Tibial artery (tissue), 4 donors: ENCODE measurements around the gene TNC.

Source experiments
- DNase-seq, 2 donors: peaks; one replicate each; pipeline ENCODE4 v3.0.0-alpha.2; 2019
- H3K27ac ChIP-seq, 2 donors: fragments of 200-600 bp; sonication (generic) in 1 of 2; 1 replicate in 1 of 2; 2 replicates in 1 of 2; pipeline ENCODE4 v1.5.1; 2018 to 2019; ENCODE audit warnings: mild to moderate bottlenecking in 1 of 2
- H3K27me3 ChIP-seq, 2 donors: fragments of 200-600 bp; sonication (generic) in 1 of 2; one replicate each; pipeline versions ENCODE4 v1.5.1 to v1.6.0; 2016 to 2019
- H3K36me3 ChIP-seq, 3 donors: fragments of 200-600 bp; sonication (generic) in 2 of 3; one replicate each; pipeline ENCODE4 v1.5.1; 2016 to 2019; ENCODE audit warnings: mild to moderate bottlenecking in 2 of 3
- H3K4me1 ChIP-seq, 4 donors: fragments of 200-600 bp; sonication (generic) in 2 of 4; 1 replicate in 3 of 4; 2 replicates in 1 of 4; pipeline ENCODE4 v1.5.1; 2016 to 2019
- H3K4me3 ChIP-seq, 2 donors: fragments of 200-600 bp; sonication (generic) in 1 of 2; 1 replicate in 1 of 2; 2 replicates in 1 of 2; pipeline ENCODE4 v1.5.1; 2018 to 2019; ENCODE audit warnings: mild to moderate bottlenecking in 2 of 2
- H3K9me3 ChIP-seq, 3 donors: fragments of 200-600 bp; sonication (generic) in 1 of 3; one replicate each; pipeline ENCODE4 v1.5.1; 2016 to 2019
- CTCF ChIP-seq, 2 experiments: fragments of 200-600 bp in 1 of 2; fragments of 450-650 bp in 1 of 2; IDR thresholded peaks; one replicate each; pipeline ENCODE4 v1.5.1; 2017 to 2019; ENCODE audit warnings: antibody characterized with exemption in 2 of 2, mild to moderate bottlenecking in 1 of 2, moderate library complexity in 1 of 2
- intact Hi-C: fragments of 100-400 bp; cut with DNase I; formaldehyde crosslinking; loops from one replicate; pipeline ENCODE4 v1.15.0; 2023; ENCODE audit warnings: low total_unique reads

TNC gene

DNA sequence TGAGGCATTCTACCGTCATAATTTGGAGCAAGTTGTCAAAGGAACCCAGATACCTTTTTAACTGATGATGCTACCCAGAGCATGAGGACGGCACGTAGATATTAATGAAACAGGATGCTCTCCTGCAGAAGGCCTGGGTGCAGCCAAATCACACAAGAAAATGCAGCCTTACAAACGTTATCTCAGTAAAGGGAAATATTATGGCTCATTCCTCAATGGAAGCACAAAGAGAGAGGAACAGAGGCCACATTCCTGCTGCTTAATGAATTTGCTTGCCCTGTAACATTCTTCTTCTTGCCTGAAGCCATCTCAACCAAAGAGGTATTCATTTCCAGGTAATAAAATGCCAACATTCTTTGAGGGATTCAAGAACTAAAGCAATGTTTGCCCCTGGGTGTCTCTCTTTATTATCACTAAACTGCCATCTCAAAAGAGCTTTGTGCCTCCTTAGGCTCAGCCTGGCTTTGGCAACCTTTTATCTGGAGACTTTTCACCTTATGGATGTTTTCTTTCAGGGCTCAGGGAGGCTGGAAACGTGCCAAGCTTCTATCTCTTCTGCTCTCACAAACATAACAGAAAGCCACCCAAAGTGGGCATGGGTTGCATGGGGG, 92.9 kb downstream of the TNC start:
- Histone ChIP-seq H3K27me3 (no peaks in the 10 kb centered on the region), H3K4me3 (no peak overlapping the region), H3K9me3 (no peaks in the 10 kb centered on the region), H3K27ac (no peak overlapping the region), H3K4me1 (no peaks in the 10 kb centered on the region), H3K36me3 (peaks cover 73 to 84% (median 74%) of the 10 kb centered on the region in 3 donors)
- intact Hi-C loops: no loop called here
- DNase-seq: no peak
- no peak for TF ChIP-seq CTCF (IDR thresholded peaks at IDR 0.05)

DNA sequence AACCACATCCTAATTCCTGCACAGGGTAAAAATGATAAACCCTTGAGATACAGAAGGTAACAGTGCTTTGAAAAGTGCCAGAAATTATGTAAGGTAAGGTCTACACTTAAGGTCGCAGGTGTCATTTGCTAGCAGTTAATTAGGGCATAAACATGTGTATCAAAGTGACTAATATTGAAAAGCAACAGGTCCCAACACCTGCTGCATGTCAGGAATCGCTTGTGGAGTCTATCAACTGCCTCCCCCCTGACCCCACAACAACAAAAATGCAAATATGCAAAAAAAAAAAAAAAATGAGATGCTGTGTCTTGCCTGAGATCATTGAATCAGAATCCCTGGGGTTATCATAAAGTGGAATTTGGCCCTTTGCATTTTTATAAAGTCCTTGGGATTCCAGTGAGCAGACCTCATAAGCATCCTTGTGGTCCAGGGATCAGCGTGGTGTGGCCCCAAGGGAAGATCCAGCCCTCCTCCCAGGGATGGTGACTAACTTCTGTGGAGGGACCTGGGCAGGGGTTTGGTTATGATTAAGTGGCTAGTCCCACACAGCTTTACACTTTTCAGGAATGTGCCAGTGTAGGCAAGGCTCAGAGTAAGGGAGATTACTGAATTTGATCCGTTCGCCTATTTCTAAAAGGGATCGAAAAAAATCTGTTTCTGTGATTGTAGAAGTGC, 95.1 kb downstream of the TNC start:
- Histone ChIP-seq H3K27ac (peak overlapping the region in 1 of 2 donors; percentile 12), H3K36me3 (peaks cover 62 to 65% (median 63%) of the 10 kb centered on the region in 3 donors), H3K27me3 (no peaks in the 10 kb centered on the region), H3K4me1 (peaks cover 0 to 12% (median 0%) of the 10 kb centered on the region in 4 donors), H3K4me3 (no peak overlapping the region), H3K9me3 (no peaks in the 10 kb centered on the region)
- no peak for DNase-seq
- intact Hi-C loops: no loop called here
- no peak for TF ChIP-seq CTCF (IDR thresholded peaks at IDR 0.05)

DNA sequence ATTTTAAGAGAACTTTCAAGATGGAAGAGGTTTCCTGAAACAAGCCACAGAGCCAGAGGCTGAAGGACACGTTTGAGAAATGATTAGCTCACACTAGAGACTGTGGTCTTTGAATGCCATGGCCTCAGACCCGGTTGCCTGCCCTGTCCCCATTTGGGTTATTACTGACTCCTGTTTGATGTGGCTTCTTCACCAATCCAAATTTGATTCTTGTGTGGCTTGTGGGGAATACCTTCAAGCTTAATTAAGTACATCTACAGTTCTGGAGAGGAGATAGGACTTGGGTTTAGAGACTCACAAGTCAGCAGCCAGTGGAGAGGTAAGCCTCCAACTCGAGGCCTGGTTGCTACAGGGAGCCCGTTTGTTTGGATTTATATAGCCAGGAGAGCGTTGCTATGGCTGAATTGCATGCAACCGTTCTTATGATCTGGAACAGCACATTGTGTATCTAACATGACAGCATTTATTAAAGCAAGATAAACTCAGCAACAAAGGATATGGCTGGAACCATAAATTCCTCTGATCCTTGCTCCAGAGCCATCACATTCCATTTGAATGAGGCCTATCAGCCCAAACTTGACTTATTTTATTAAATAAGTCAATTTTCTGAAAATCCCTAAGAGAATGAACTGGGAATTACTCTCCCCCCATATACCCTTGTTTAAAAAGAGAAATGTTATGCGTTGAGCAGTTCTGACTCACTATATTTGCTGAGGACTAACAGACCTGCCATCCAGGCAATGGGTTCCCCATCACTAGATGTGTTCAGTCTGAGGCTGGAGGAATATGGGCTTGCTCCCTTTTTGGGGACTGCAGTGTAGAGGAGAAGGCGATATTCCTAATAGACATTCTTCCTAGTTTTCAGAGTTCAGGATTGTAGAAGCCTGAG, 99.2 kb downstream of the TNC start:
- Histone ChIP-seq H3K27me3 (no peaks in the 10 kb centered on the region), H3K36me3 (peaks cover 27 to 32% (median 28%) of the 10 kb centered on the region in 3 donors), H3K4me1 (peaks cover 0 to 12% (median 0%) of the 10 kb centered on the region in 4 donors), H3K9me3 (no peaks in the 10 kb centered on the region), H3K4me3 (no peak overlapping the region), H3K27ac (peak overlapping the region; percentile 36 to 48)
- DNase-seq: no peak
- intact Hi-C loops: loop anchor here (10.0 kb wide), 2 partner anchors 354 to 506 kb away; no protein-coding TSS in a partner anchor
- TF ChIP-seq CTCF (IDR thresholded peaks at IDR 0.05): no peak

- intact Hi-C loops: loop anchor here (10.0 kb wide), 2 partner anchors 352 to 508 kb away; no protein-coding TSS in a partner anchor
- Histone ChIP-seq H3K27me3 (no peaks in the 10 kb centered on the region), H3K4me1 (peaks cover 0 to 12% (median 0%) of the 10 kb centered on the region in 4 donors), H3K36me3 (peaks cover 7 to 9% (median 9%) of the 10 kb centered on the region in 3 donors), H3K4me3 (no peak overlapping the region), H3K27ac (no peak overlapping the region), H3K9me3 (no peaks in the 10 kb centered on the region)
- no peak for TF ChIP-seq CTCF (IDR thresholded peaks at IDR 0.05)
- no peak for DNase-seq
Measured at GRCh38 chr9:115016344-115016743, 101.6 kb downstream of the TNC start.

DNA sequence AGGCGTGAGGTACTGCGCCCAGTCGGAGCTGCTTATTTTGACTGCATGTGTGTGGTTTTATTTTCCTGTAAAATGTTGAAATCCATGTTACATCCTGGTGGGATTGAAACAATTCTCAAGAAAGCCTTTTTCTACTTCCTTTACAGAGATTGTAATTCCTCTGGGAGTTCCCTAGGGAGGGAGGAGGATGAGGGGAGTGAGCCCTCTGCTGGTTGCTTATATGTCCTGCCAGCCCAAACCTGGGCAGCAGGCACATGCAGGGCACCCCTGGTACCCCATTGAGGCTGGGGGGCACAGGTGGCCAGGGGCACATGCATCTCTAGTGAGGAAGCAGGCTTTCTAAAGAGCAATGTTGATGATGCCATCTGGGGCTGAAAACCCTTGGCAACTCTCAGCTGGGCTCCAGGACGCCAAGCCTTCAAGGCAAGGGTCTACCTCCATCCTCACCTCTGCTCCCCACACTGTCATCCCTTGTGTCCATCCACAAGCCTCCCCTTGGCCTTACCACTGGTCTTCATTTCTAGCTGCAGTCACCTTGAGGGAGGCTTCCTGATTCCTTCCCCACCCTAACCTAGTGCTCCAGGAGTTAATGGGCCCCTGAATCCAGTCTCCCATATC, 102.8 kb downstream of the TNC start:
- no peak for DNase-seq
- Histone ChIP-seq H3K27me3 (no peaks in the 10 kb centered on the region), H3K36me3 (no peaks in the 10 kb centered on the region), H3K4me3 (no peak overlapping the region), H3K27ac (no peak overlapping the region), H3K4me1 (peaks cover 0 to 12% (median 0%) of the 10 kb centered on the region in 4 donors), H3K9me3 (no peaks in the 10 kb centered on the region)
- intact Hi-C loops: loop anchor here (10.0 kb wide), 2 partner anchors 350 to 510 kb away; no protein-coding TSS in a partner anchor
- TF ChIP-seq CTCF (IDR thresholded peaks at IDR 0.05): peak; percentile 49 to 51
